ENCODE measurements around the gene NEXMIF.
"Not testable (repeated sequence)": the region's sequence is repeated elsewhere in the genome, so short reads cannot be mapped to it uniquely, and the experiment has no call there.

Gene NEXMIF

DNA sequence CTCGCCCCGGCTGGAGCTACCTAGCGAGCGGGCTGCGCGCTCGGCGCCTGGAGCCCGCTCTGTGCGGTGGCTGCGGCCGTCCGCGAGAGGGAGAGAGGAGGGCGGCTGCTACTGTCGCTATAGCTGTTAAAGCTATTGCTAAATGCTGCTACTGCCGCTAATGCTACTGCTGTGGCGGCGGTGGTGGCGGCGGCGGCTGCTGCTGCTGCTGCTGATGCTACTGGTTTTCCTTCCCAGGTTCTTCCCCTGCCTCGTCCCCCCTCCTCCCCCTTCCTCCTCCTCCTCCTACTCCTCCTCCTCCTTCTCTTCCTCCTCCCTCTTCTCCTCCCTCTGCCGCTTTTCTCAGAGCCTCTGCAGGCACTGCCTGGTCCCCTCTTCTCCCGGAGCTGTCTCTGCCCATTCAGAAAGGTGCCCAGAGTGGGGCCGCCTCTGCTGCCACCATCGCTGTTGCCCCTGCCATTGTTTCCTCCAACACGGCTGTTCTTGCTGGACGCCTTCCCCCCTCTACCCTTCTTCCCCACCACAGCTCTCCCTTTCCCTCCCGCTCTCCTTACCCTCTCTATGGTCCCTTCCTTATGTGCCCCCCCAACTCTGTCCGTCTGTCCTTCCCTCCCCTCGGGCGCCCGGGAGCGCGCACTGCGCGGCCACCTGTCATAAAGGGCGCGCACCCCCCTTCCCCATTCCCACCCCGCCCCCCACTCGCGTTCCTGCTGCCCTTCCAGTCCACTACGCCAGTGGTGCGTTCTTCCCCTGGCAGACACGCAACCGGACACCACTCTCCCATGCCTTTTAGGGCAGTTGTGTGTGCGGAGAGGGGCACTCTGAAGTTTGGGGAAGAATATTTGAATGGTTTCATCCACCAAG, at the start of gene NEXMIF:
NEXMIF (minus strand) TSS at position 228 of the 864 bp plus-strand sequence.
- FAIRE-seq = no peak

DNA sequence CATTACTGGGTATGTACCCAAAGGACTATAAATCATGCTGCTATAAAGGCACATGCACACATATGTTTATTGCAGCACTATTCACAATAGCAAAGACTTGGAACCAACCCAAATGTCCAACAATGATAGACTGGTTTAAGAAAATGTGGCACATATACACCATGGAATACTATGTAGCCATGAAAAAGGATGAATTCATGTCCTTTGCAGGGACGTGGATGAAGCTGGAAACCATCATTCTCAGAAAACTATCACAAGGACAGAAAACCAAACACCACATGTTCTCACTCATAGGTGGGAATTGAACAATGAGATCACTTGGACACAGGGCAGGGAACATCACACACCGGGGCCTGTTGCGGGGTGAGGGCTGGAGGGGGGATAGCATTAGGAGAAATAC, 36.7 kb upstream of the NEXMIF start:
- FAIRE-seq = not testable (repeated sequence)

DNA sequence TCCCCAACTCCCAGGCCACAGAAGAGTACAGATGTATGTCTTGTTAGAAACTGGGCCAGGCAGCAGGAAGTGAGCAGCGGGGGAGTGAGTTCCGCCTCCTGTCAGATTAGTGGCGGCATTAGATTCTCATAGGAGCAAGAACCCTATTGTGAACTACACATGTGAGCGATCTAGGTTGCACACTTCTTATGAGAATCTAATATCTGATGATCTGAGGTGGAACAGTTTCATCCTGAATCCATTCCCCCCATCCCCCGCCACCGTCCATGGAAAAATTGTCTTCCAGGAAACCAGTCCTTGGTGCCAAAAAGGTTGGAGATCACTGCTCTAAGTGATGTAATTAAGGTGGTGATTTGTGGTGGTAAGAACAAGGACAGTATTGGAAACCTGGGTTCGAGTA, 24.5 kb upstream of the NEXMIF start:
- FAIRE-seq = no peak

DNA sequence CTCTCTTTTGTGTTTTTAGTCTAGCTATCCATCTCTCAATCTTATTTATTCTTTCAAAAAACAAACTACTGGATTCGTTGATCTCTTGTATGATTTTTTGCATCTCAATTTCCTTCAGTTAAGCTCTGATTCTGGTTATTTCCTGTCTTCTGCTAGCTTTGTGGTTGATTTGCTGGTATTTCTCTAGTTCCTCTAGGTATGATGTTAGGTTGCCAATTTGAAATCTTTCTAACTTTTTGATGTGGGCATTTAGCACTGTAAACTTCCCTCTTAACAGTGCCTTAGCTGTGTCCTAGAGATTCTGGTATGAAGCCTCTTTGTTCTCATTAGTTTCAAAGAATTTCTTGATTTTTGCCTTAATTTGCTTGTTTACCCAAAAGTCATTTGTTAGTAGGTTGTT, 15.2 kb upstream of the NEXMIF start:
- FAIRE-seq = no peak

DNA sequence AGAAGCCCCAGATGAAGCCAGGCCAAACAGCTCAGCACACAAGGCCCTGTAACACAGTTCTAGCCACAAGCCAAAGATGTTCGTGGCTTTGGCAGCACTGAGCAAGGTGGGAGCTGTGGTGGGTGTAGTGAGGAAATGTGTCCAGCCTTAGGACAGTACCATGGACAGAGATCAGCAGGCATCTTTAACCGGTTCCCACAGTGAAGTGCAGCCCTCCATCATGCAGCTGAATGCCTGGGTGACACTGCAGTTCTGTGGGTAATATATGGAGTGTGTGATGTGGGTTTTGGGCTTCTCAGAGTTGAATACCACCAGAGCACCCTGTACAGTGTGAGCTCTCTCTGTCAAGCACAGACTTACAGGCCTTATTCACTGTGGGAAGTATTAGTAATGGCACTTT, 6.0 kb upstream of the NEXMIF start:
- FAIRE-seq = no peak

DNA sequence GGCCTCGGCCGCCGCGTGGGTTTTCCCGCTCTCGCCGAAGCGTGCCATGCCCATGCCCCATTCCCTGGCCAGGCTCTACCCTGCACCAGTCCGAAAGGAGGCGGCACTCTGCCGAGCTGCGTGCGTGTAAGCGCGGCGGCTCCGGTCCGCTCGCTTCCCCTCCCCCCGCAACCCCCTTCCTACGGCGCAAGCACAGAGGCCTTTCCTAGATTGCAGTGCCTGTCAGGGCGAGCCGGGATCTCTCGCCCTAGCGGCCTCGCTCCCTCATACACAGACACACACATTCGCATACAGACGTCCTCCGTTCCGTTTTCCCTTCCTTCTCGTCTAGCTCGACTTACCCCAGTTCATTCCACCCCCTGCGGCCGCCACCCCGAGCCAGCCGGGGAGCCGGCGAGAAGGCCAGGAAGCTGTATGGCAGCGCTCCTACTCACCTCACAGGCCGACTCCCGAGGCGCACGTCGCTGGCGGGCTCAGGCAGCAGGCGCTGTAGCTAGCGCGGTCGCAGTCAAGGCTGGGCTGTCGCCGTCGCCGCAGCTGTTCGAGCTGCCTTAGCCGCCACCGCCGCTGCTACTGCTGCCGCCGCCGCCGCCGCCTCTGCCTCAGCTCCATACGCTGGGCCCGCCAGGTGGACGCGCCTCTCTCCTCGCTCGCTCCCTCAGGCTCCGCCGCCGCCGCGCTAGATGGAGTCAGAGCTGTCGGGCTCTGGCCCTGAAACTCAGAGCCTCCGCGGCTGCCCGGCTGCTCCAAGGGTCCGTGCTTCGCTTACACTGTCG, 615 bp downstream of the NEXMIF start:
- no peak for FAIRE-seq

DNA sequence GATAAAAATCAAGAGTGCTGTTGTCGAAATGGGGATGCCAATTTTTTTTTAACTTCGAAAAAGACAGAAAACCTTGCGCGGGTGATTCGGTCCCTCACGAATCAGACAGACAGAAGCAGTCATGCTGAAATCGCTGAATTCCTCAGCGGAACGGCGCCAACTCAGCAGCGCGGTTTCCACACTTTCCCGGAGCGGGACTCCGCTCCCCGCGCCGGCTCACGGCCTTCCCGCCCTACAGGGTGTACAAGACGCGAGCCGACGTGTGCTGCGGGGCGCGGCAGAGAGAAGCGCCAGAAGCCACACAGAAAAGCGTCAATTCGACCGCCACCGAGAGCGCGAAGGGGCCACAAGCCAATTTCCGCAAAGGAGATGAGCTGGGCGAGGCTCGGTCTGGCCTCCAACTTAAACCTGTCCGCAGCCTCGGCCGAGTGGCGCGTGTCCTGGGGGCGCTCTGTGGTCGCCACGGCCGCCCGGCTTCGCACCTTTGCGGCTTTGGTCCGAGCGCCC, 1.3 kb downstream of the NEXMIF start:
- FAIRE-seq = no peak

DNA sequence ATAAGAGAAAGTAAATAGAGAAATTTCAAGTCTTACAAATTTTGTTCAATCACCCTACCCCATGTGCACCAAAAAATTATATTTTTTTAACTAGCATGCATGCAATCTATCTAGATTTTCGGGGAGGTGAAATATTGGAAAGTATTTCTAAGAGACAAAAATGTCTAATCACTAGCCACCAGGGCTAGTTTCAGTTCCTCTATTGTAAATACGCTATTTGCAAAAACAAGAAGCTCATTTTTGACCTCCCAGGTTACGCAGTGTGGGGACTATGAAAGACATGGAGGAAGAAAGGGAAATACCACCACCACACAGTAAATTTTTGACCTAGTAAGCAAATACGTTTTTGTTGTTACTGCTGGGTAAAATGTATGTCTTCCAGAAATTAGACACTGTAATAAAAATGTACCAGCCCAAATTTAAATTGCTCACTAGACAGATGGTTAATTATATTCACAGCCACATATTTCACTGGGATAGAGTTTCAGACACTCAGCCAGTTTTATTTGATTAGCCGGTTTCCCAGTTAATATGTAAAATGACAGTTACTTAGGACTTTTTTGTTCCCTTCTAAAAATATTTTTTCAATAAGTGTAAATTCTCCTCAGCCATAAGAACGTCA, 2.2 kb downstream of the NEXMIF start:
- FAIRE-seq = peak; percentile 90

DNA sequence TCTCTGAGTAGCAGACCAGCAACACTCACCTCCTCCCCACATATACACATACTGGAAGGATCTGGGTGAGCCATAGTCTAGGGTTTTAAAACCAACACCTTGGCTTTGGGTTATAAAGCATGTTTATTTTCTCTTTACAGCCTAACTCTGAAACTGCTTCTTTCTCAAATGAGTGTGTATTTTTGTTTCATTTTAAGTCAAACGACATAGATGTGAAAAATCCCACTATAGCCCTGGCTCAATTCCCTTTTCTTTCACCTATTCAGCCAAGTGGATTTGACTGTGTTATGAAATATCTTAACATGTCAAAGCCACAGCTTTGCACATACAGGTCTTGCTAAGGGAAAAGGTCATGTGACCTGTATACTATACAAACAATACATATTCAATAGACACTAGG, 13.8 kb downstream of the NEXMIF start:
- no peak for FAIRE-seq

DNA sequence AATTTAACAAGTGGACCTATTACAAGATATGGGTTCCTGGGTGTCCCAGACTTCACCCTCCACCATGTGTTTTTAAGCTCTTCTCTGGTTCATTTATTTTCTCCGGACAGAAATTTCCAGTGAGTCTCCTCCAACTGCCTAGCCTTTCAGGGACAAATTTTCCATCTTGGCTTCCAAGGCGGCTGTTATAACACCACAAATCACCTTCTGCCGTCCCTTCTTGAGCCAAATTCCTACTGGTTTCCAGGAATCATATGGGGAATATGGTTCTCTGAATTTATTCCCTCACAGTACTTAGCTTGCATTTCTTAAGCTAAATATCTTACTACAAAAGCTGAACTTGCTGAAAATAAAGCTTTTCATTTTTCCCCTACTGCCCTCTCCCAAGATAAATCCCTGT, 18.8 kb downstream of the NEXMIF start:
- FAIRE-seq = no peak

DNA sequence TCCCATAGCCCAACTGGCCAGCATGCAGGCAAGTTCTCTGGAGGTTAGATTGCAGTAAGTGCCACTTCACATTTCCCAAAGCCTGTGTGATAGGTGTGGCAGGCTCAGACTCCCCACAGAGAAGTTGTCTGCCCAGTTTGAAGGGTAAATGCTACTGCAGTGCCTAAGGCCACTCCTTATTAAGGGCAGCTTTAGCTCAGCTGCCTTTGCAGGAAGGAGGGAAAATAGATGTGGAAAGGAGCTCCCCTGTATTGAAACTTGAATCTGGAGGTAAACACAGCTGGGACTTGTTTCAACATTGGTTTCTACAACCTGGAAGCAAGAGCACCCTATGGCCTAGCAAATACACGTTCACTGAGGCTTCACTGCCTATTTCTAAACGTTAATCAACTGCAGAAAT, 22.4 kb downstream of the NEXMIF start:
- FAIRE-seq = no peak

DNA sequence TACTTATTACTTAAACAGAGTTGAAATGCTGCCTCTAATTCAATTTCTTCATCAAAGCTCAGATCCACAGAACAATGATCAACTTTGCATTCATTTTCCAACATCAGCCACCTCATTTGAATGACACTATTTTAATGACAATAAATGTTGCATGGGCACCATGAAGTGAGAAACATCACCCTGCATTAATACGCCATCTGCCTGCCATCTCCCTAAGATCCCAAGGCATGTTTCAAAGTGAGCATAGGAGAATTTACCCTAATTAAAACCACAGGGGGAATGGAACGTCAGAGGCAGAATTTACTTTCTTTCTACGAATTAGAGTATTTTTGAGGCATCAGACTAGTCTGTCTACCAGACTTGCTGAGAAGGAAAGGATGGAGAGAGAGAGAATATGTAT, 32.7 kb downstream of the NEXMIF start:
- FAIRE-seq = no peak

DNA sequence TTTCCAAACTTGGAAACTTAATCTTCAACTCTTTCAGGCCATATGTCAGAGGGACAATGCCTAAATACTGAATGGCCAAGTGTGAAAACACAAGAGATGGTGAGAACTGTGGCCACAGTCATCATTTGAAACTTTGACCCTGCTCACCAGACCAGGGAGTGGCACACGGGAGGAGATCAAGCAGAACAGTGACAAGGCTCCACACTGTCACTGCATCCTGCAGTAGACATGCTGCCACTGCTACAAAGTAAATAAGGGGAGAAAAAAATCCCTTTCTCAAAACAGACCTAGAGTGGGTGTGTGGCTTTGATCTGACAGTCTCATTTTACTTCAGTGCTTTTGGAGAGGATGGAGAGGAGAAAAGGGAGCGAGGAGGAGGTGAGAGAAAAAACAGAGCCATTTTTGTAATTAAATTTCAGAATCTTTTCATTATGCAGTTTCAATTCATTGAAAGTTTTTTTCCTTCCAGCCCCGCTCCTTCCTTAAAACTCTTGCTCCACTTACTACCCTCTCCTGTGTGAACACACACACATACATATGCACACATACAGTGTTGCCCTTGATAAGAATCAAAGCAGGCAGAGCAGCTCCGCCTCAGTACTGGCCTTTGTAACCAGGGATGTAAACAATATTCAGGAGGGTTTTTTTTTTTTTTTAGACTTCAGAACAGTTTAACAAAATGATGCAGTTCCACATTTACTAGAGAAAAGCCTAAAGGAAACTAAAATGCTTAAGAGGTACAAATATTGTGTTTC, 34.4 kb downstream of the NEXMIF start:
- FAIRE-seq = no peak

DNA sequence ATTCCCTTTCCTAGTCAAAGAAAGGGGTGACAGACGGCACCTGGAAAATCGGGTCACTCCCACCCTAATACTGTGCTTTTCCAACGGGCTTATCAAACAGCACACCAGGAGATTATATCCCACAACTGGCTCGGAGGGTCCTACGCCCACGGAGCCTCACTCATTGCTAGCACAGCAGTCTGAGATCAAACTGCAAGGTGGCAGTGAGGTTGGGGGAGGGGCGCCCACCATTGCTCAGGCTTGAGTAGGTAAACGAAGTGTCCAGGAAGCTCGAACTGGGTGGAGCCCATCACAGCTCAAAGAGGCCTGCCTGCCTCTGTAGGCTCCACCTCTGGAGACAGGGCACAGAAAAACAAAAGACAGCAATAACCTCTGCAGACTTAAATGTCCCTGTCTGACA, 42.9 kb downstream of the NEXMIF start:
- not testable (repeated sequence) for FAIRE-seq

DNA sequence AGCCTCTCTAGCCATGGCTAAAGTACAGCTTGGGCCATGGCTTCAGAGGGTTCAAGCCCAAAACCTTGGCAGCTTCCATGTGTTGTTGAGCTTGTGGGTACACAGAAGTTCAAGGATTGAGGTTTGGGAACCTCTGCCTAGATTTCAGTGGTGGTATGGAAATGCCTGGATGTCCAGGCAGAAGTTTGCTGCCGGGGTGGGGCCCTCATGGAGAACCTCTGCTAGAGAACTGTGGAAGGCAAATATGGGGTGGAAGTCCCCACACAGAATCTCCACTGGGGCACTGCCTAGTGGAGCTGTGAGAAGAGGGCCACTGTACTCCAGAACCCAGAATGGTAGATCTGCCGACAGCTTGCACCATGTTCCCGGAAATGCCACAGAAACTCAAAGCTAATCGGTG, 59.5 kb downstream of the NEXMIF start:
- FAIRE-seq = no peak

DNA sequence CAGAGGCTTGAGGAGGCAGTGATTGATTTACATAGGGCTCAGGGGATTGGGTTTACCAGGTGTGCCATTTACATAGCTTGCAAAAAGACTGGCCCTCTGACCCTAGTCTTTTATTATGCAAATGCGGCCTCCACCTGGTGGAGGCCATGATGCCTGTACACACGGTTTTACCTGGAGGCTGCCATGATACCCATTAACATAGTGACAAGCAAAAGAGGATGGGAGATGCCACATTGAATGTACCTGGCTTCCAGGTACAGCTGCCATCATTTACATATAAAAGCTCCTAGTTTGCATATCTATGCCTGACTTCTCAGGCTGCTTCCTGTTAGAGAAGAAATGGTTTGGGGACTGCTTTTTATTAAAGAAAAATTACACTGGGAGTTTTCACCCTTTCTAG, 72.0 kb downstream of the NEXMIF start:
- no peak for FAIRE-seq

DNA sequence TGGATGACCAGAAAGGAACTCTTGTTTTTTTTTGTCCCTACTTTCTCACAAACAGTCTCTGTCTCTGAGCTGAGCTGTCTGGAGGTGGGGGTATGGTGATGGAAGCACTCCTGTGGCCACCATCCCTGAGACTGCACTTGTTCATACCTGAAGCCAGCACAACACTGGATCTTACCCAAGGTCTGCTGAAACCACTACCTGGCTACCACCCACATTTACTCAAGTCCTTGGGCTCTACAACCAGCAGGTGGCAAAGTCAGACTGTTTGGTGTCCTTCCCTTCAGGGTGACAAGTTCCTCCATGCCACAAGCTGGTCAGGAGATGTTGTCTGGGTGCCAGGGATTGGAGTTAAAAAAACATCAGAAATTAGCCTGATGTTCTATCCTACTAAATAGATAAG, 89.7 kb downstream of the NEXMIF start:
- FAIRE-seq = no peak

DNA sequence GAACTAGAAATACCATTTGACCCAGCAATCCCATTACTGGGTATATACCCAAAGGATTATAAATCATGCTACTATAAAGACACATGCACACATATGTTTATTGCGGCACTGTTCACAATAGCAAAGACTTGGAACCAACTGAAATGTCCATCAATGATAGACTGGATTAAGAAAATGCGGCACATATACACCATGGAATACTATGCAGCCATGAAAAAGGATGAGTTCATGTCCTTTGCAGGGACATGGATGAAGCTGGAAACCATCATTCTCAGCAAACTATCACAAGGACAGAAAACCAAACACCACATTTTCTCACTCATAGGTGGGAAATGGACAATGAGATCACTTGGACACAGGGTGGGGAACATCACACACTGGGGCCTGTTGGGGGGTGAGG, 105.5 kb downstream of the NEXMIF start:
- not testable (repeated sequence) for FAIRE-seq

DNA sequence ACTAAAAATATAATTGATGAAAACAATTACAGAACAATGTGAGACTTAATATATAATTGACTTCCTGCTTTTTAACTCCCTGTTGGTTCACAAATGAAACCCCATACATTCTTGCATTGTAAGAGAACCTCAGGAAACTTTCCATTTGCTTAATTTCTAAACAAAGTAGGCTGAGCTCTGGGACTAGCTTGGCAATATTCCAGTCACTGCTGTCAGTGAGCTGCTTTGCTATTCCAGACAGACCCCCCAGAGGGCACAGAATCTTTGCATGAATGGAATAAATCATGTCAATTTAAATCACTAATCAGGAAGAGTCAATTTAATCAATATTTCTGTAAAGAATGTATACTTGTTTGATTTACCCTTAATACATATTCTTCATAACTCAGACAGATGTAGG, 110.6 kb downstream of the NEXMIF start:
- no peak for FAIRE-seq

DNA sequence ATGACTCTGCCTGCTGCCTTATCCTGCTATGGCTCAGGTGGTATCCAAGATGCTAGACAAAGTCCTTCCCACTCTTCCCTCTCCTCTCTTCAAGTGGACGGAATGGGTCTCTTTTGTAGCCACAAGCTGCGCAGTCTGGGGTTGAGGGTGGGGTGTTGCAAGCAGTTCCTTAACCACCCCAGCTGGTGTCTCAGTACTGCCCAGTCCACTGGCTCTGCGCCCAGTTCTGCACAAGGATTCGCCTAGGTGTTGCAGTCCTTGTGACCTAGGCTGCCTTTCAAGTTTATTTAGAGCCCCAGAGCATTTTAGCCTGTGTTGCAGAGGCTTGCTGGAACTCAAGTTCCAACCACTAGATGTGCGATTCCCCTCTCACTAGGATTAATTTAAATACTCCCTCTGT, 120.7 kb downstream of the NEXMIF start:
- FAIRE-seq = no peak

DNA sequence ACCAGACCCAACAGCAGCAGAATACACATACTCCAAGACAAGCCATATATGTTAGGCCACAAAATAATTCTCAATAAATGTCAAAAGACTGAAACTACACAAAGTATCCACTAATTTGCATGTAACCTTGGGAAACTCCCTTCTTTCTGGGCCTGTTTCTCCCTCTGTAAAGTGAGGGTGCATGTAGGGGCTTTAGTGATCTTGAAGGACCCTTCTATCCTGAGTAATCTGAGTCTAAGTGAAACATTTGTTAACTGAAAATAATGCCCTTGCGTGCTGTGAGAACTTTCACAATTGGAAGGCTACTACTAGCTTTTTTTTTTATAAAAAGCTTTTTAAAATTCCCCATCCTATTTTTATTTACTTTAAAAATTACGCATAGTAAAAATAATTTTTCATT, 125.2 kb downstream of the NEXMIF start:
- FAIRE-seq = no peak

DNA sequence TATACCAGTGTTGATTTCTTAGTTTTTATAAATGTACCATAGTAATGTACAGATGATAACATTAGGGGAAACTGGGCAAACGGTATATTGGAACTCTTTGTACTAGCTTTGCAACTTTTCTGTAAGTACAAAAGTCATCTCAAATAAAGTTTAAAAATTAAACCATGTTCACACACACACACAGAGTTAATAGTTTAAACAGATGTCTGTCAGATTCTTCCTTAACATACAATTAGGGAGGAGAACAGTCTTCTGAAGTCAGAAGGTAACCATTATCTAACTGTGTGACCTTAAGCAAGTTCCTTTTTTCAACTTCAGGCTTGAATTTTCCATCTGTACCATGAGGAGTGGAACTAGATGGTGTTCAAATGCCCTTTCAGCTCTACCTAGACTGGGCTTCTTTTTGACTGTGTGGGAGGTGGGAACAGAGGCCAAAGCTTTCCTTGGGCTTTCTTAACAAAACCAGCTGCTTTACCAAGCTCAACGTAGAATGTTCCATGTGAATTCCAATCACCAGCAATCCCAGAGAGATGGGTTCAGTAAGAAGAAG, 127.8 kb downstream of the NEXMIF start:
- FAIRE-seq = no peak
